ENCODE measurements around the gene PTPN20.
"Not testable (repeated sequence)": the region's sequence is repeated elsewhere in the genome, so short reads cannot be mapped to it uniquely, and the experiment has no call there.

The PTPN20 gene, protein sequence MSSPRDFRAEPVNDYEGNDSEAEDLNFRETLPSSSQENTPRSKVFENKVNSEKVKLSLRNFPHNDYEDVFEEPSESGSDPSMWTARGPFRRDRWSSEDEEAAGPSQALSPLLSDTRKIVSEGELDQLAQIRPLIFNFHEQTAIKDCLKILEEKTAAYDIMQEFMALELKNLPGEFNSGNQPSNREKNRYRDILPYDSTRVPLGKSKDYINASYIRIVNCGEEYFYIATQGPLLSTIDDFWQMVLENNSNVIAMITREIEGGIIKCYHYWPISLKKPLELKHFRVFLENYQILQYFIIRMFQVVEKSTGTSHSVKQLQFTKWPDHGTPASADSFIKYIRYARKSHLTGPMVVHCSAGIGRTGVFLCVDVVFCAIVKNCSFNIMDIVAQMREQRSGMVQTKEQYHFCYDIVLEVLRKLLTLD

DNA sequence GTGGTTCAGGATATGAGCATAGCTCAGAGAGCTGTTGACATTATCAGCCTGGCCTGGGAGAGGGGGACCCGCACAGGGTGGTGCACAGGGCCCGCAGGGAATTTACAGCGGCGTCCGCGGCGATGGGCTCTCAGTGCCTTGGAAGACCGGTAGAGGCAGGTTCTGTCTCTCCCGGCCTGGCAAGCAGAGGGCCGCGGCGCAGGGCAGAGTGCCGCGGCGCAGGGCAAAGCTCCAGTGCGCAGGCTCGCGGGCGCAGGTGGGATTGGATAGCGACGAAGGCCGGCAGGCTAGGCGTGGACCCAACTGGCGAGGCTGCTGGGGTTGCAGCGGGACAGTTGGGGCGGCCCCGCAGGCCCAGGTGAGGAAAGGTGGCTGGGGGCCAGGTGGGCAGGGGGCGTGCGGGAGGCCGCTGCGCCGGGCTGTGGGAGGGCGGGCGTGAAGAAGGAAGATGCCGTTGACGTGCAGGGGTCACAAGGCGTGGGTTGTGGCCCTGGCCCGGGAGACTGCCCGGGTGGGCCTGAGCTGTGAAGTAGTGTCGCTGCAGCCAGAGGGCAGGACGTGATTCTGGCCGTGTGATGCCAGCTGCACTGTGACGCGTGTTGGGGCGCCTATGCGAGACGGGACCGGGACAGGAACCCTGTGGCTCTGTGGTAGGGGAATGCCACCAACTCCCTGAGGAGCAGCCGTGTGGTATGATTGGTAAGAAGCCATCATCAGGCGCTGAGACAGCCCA, at the start of gene PTPN20:
Gene PTPN20, plus strand, starts transcription at position 285 of the 733 bp plus-strand sequence. CDS start 21,072 bp downstream, outside the sequence.
- H3K4me3 ChIP-seq; DNase-seq (ENCODE audit: low read depth, low spot score); H3K9me3 ChIP-seq (ENCODE audit: low read depth, low read length); H3K27ac ChIP-seq; H3K36me3 ChIP-seq (ENCODE audit: insufficient read depth, low read length); H3K9ac ChIP-seq (ENCODE audit: insufficient read length): not testable (repeated sequence)

DNA sequence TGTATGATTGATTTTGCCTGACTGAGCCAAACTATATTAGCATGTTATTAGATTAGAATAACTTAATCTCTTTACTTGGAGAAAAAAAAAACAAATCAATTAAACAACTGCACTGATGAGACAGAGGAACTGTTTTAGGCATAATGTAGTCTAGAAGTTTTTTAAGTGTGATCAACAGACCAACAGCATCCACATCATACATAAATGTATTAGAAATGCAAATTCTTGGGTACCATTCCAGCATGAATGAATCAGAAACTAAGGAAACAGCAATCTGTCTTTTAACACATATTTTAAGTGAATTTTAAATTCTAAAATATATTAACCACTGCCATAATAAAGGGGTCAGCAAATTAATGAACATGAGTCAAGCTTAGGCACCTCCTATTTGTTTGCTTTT, 41.5 kb upstream of the PTPN20 start:
- H3K9ac ChIP-seq (ENCODE audit: insufficient read length); H3K36me3 ChIP-seq (ENCODE audit: insufficient read depth, low read length); H3K27ac ChIP-seq; DNase-seq (ENCODE audit: low read depth, low spot score); H3K4me3 ChIP-seq; H3K9me3 ChIP-seq (ENCODE audit: low read depth, low read length): not testable (repeated sequence)

DNA sequence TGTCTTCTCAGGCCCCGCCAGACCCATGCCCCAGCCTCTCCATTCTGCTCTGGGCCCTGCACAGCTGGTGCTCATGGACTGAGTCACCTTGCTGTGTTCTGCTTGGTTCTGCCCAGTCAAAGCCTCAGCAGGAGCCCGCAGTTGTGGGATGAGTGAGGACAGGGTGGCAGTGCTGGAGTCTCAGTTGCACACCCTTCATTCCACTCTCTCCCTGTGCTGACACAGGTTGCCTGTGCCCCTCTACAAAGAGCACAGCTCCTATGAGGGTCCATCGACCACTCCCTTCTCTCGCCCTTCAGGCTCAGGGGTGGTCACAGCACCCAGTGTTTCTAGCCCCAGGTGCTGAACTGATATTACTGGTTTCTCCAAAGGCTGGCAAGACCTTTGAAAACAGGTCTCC, 39.6 kb upstream of the PTPN20 start:
- not testable (repeated sequence) for H3K9ac ChIP-seq (ENCODE audit: insufficient read length); DNase-seq (ENCODE audit: low read depth, low spot score); H3K4me3 ChIP-seq; H3K36me3 ChIP-seq (ENCODE audit: insufficient read depth, low read length); H3K27ac ChIP-seq; H3K9me3 ChIP-seq (ENCODE audit: low read depth, low read length)

DNA sequence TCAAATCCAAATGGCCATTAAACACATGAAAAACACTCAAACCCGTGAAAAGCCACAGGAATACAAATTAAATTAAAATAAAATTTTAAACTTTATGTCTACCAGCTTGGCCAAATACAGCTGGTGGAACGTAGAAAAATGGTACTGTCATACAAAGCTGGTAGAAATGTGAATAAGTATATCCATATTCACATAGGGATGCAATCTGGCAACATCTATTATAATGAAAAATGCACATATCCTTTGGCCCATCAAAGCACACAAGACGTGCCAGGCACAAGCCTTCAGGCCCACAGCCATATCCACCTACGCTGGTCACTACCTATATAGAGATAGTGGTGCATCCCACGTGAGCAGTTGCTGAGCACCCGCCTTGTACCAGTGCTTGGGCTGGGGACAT, 35.9 kb upstream of the PTPN20 start:
- not testable (repeated sequence) for H3K27ac ChIP-seq; H3K4me3 ChIP-seq; H3K9ac ChIP-seq (ENCODE audit: insufficient read length); DNase-seq (ENCODE audit: low read depth, low spot score); H3K9me3 ChIP-seq (ENCODE audit: low read depth, low read length); H3K36me3 ChIP-seq (ENCODE audit: insufficient read depth, low read length)

DNA sequence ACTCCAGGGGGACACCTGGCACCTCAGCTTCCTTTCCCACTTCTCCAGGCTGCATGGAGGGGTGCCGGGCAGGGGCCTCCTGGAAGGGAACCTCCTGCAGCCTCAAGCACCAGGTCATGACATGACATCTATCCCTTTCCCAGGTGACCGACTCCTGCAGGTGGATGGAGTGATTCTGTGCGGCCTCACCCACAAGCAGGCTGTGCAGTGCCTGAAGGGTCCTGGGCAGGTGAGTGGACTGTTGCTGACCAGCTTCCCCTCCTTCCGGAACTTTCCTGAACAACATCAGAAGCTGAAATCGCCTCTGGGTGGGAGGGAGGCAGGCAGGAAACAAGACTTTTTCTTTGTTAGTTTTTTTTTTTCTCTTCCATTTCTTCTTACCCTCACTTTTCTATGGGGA, 34.5 kb upstream of the PTPN20 start:
- DNase-seq (ENCODE audit: low read depth, low spot score); H3K4me3 ChIP-seq; H3K27ac ChIP-seq; H3K9ac ChIP-seq (ENCODE audit: insufficient read length); H3K36me3 ChIP-seq (ENCODE audit: insufficient read depth, low read length); H3K9me3 ChIP-seq (ENCODE audit: low read depth, low read length): not testable (repeated sequence)

DNA sequence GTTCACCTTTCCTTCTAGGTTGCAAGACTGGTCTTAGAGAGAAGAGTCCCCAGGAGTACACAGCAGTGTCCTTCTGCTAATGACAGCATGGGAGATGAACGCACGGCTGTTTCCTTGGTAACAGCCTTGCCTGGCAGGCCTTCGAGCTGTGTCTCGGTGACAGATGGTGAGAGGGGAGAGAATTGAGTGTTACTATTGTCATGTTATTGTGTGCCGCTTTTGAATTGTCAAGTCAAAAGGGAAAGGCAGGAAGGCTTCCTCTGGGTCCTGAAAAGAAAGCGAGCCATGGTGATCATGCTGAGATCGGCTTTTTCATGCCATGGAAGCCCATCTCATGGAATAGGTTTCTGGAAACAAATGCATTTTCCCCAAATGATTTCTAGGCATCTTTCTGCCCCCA, 32.5 kb upstream of the PTPN20 start:
- not testable (repeated sequence) for H3K9ac ChIP-seq (ENCODE audit: insufficient read length); H3K27ac ChIP-seq; DNase-seq (ENCODE audit: low read depth, low spot score); H3K36me3 ChIP-seq (ENCODE audit: insufficient read depth, low read length); H3K4me3 ChIP-seq; H3K9me3 ChIP-seq (ENCODE audit: low read depth, low read length)

DNA sequence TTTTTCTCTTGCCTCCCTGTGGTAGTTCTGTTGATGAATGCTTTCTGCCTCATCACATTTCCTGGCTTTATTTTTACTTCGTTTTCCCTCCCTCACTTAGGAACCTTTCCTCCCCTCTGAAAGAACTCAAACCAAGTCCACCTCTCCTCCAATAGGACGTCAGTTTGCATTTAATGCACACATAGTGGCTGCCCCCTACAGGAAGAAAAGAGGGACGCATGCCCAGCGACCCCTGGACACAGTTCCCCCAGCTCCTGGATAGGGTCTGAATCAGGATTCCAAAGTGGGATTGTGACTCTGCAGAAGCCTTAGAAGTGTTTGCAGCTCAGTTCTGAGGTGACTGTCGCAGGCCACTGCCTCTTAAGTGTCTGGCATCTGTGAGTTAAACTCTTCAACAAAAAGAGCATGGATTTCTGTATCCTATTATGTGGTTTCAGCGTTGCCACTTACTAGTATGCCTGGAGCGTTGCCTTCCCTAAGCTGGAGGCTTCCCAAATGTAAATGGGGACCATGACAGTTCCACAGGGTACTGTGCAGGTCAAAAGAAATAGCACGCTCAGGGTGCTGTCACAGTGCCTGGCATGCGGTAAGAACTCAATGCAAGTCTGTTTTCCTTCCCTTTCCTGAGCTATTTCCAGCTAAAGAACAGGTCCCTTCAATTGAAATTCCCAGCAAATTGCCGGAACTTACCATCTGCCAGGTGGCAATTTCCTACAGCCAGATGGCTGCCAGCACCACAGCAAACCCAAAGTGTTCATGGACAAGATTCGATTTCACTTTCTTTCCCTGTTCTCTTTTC, 20.2 kb upstream of the PTPN20 start:
- H3K36me3 ChIP-seq (ENCODE audit: insufficient read depth, low read length); H3K27ac ChIP-seq; H3K9me3 ChIP-seq (ENCODE audit: low read depth, low read length); H3K4me3 ChIP-seq; H3K9ac ChIP-seq (ENCODE audit: insufficient read length); DNase-seq (ENCODE audit: low read depth, low spot score): not testable (repeated sequence)

DNA sequence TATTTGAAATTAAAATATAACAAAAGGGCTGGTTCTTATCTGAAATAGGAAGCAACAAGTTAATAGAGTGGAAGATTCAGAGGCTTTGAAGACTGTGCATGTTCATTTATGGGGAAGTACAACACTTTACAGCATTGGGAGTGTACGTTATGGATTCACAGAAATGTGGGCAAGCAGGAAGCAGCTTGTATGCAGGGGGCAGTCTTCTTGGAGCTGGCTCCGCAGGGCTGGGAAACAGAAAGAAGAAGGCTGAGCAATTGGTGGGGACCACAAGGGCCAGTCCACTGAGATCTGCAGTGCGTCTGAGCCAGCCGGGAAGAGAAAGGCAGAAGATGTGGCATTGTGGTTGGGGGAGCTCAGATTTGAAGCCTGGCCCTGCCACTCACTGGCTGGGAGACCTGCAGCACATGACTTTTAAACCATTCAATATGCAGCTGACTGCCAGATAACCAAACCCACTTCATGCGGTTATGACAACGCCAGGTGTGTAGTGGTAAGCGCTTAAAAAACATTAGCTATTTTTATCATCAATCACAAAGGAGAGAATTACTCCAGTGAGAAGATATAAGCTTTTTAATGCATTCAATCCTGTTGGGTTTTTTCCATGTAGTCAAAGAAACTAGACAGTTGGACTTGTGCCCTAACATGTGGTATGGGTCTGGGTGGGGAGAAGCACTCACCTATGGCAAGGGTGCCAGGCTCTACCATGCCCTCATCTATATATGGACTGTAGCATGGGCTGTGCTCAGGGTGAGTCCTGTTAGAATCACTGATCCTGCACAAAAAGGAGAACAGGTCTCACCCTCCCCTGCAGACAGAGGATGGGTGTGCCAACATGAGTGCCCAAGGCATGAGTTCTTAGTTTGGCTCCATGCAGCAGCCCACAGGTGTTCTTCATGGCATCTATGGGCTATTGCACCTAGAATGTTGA, 14.2 kb upstream of the PTPN20 start:
- H3K9ac ChIP-seq (ENCODE audit: insufficient read length); H3K4me3 ChIP-seq; H3K9me3 ChIP-seq (ENCODE audit: low read depth, low read length); H3K36me3 ChIP-seq (ENCODE audit: insufficient read depth, low read length); H3K27ac ChIP-seq; DNase-seq (ENCODE audit: low read depth, low spot score): not testable (repeated sequence)

DNA sequence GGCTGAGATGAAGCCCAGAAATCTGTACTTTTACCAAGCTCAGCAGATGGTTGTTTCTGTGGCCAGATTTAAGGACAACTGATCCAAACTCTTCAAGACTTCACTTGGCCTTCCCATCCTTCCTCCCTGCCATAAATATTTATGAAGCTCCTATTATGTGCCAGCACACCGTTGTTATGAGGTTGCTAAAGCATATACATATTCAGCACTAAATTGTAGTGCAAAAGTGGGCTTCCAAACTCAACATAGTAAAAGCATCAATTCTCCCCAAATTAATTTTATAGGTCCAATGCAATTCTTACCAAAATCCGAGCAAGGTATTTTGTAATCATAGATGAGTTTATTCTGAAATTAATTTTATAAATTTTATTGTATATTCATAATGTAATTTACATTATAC, 10.0 kb upstream of the PTPN20 start:
- H3K9ac ChIP-seq (ENCODE audit: insufficient read length); H3K27ac ChIP-seq; H3K9me3 ChIP-seq (ENCODE audit: low read depth, low read length); H3K4me3 ChIP-seq; DNase-seq (ENCODE audit: low read depth, low spot score); H3K36me3 ChIP-seq (ENCODE audit: insufficient read depth, low read length): not testable (repeated sequence)

DNA sequence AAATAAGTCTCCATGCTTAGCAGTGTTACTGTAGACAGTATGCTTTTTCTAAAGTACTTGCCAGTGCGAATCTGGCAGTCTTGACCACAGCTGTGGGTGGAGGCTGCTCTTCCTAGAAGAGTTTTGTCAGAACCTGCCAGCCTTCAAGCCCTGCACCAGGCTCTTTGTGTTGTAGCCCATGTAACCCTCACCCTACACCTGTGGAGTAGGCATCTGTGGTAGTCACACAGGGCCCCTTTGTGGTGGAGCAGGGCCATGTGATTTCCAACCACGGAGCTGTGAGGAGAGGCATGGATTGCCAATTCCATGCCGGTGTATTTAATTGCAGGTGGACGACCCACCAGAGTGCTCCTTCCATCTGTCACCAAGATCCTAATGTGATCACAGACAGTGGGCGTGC, 7.4 kb upstream of the PTPN20 start:
- H3K9ac ChIP-seq (ENCODE audit: insufficient read length); H3K4me3 ChIP-seq; H3K9me3 ChIP-seq (ENCODE audit: low read depth, low read length); DNase-seq (ENCODE audit: low read depth, low spot score); H3K36me3 ChIP-seq (ENCODE audit: insufficient read depth, low read length); H3K27ac ChIP-seq: not testable (repeated sequence)

DNA sequence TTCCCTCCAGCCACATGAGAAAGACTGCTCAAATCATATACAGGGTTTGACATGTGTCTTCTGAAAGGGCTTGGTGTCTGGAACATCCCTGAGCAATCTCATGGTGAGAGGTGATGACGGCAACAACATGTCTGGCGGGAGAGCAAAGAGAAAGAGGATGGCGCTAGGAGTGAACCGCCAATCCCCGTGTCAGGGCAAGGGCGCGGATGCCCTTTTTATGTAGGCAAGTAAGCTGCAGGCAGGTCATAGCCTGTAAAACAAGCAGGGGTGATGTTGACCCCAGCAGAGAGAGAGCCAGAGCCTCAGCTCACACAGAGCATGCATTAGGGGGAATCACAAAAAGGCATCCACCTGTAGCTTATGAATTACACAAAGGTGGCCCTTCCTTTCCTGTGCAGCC, 4.9 kb upstream of the PTPN20 start:
- H3K9ac ChIP-seq (ENCODE audit: insufficient read length); H3K4me3 ChIP-seq; H3K9me3 ChIP-seq (ENCODE audit: low read depth, low read length); DNase-seq (ENCODE audit: low read depth, low spot score); H3K27ac ChIP-seq; H3K36me3 ChIP-seq (ENCODE audit: insufficient read depth, low read length): not testable (repeated sequence)

DNA sequence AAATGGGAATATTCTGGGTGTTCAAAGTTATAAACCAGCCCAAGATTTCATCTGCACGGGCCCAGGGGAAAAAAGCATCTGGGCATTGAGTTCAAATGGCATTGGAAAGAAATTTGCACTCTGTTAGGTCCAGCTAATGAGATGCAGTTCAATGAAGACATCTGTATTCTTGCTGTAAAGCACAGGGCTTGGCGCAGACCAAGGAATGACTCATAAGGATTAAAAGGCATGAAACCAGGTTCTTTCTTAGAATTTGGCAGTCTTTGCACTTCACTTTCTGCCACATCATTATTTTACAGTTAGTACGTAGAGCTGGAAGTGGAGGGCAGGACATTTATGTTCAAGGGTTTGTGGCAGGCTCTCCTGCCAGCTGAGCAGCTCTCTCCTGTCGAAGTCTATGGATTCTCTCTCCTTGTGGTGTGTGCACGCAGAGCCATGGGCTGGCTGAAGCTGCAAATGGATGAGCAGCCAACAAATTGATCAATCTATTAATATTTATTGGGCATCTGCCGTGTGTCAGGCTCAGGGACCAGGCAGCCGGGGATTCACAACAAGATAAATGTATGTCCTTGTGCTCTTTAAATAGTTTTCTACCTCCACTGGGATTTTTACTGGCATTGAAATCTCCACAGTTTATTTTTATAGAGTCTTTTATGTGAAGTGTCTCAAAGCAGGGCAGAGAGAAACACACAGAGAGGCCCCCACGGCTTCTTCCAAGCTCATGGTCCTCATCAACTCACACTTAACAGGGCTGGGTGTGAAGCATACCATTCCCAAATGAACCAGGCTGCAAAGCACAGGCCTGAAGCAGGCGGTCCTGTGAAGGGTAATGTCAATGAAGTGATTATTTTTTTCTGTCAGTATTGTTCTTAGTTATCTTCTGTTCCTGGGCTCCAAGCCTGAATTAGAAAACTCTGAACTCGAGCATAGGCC, 3.8 kb upstream of the PTPN20 start:
- DNase-seq (ENCODE audit: low read depth, low spot score); H3K9ac ChIP-seq (ENCODE audit: insufficient read length); H3K4me3 ChIP-seq; H3K27ac ChIP-seq; H3K9me3 ChIP-seq (ENCODE audit: low read depth, low read length); H3K36me3 ChIP-seq (ENCODE audit: insufficient read depth, low read length): not testable (repeated sequence)

DNA sequence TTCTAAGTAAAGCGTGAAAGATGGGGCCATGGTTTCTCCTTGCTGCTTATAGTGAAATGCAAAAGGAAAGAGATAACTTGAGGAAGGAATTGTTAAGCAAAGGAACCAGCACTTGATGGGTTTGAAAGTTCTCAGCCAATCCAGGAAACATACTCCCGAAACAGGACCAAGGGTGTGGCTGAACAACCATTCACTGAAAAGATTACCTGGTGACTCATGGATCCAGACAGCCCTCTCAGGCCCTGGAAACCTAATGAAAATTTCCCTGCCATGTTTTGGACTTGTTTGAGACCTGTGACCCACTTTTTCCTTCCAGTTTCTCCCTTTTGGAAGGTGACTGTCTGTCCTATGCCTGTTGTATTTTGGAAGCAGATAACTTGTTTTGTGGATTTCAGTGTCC, 11.3 kb downstream of the PTPN20 start:
- H3K27ac ChIP-seq; DNase-seq (ENCODE audit: low read depth, low spot score); H3K36me3 ChIP-seq (ENCODE audit: insufficient read depth, low read length); H3K9me3 ChIP-seq (ENCODE audit: low read depth, low read length); H3K9ac ChIP-seq (ENCODE audit: insufficient read length); H3K4me3 ChIP-seq: not testable (repeated sequence)
